Testis (tissue), 3 donors: ENCODE data around the gene LRIG1. TPM values are rescaled to one million over a fixed set of nuclear protein-coding genes. Genes with fewer than 3 reads are reported as not detected.

ENCODE experiments used
- DNase-seq: peaks from one replicate; pipeline ENCODE4 v3.0.0-alpha.2; 2019
- H3K27ac ChIP-seq, 2 donors: fragments of 200-600 bp; sonication (generic); one replicate each; pipeline ENCODE4 v1.5.1; 2019
- H3K27me3 ChIP-seq: fragments of 200-600 bp; sonication (generic); one replicate; pipeline ENCODE4 v1.5.1; 2019
- H3K36me3 ChIP-seq: fragments of 200-600 bp; sonication (generic); one replicate; pipeline ENCODE4 v1.5.1; 2017; ENCODE audit warnings: low read depth; ENCODE audit errors: missing control alignments
- H3K4me1 ChIP-seq: fragments of 200-600 bp; sonication (generic); one replicate; pipeline ENCODE4 v1.5.1; 2019
- H3K4me3 ChIP-seq, 2 donors: fragments of 200-600 bp; sonication (generic); one replicate each; pipeline ENCODE4 v1.5.1; 2017 to 2019
- H3K9me3 ChIP-seq: fragments of 200-600 bp; sonication (generic); one replicate; pipeline ENCODE4 v1.5.1; 2017
- CTCF ChIP-seq, 3 experiments: fragments of 450-650 bp in 2 of 3; fragments of 200-600 bp in 1 of 3; sonication (generic) in 1 of 3; IDR thresholded peaks; one replicate each; pipeline ENCODE4 v1.5.1; 2016 to 2019; ENCODE audit warnings: antibody characterized with exemption in 3 of 3, mild to moderate bottlenecking in 2 of 3, moderate library complexity in 1 of 3
- POLR2A ChIP-seq: fragments of 450-650 bp; IDR thresholded peaks from one replicate; pipeline ENCODE4 v1.6.1; 2017; ENCODE audit warnings: antibody characterized with exemption, mild to moderate bottlenecking, moderate library complexity
- WGBS, 2 donors: methylation state at CpG; one replicate each; pipeline ENCODE4 v1.1.5; 2018; 5-methylcytosine and 5-hydroxymethylcytosine counted together
- intact Hi-C: fragments of 100-400 bp; cut with DNase I; formaldehyde crosslinking; loops from one replicate; pipeline ENCODE4 v1.15.1; 2023; ENCODE audit warnings: low total_unique reads
- polyA plus RNA-seq: library from polyadenylated mRNA; stranded (reverse); fragments of 350-450 nt; fragmentation: Illumina TruSeq; extraction: RNeasy Lipid Tissue Mini Kit (QIAGEN cat#74804); gene quantifications from one replicate; pipeline ENCODE4 v1.2.3, GENCODE V29; 2014; ENCODE audit warnings: low read depth, low replicate concordance; ENCODE audit not compliant: insufficient read depth
- total RNA-seq, 2 donors: library from RNA; depleted of rRNA; stranded (reverse); fragments of >200 nt; gene quantifications; one replicate each; pipeline ENCODE4 v1.2.3, GENCODE V29; 2016

LRIG1 gene
- total and polyA plus RNA-seq, 3 donors from 2014 or later = 62.7 to 107 (median 77.9) TPM

GRCh38 chr3:66344848-66345578, 155.8 kb downstream of the LRIG1 start:
- H3K27me3 ChIP-seq = no peaks in the 10 kb centered on the region
- no peak overlapping the region for H3K27ac ChIP-seq
- no peaks in the 10 kb centered on the region for H3K9me3 ChIP-seq
- 92% methylated on average over 8 of the region's 8 CpGs for WGBS, 2 donors
- DNase-seq = no peak
- intact Hi-C loops = no loop called here
- no peak overlapping the region for H3K4me3 ChIP-seq
- TF ChIP-seq POLR2A (no peak), CTCF (IDR thresholded peaks at IDR 0.05) (no peak)
- H3K36me3 ChIP-seq = no peaks in the 10 kb centered on the region
- no peaks in the 10 kb centered on the region for H3K4me1 ChIP-seq

GRCh38 chr3:66344391-66344811, 156.4 kb downstream of the LRIG1 start:
- Histone ChIP-seq H3K27ac (no peak overlapping the region), H3K36me3 (no peaks in the 10 kb centered on the region), H3K4me1 (no peaks in the 10 kb centered on the region), H3K27me3 (no peaks in the 10 kb centered on the region), H3K4me3 (no peak overlapping the region), H3K9me3 (no peaks in the 10 kb centered on the region)
- WGBS, 2 donors = 93 to 96% methylated on average over 9 of the region's 9 CpGs
- no peak for DNase-seq
- TF ChIP-seq CTCF (IDR thresholded peaks at IDR 0.05) (no peak), POLR2A (no peak)
- intact Hi-C loops = no loop called here

- no peak for DNase-seq
- H3K9me3 ChIP-seq = no peaks in the 10 kb centered on the region
- H3K4me1 ChIP-seq = no peaks in the 10 kb centered on the region
- H3K27ac ChIP-seq = no peak overlapping the region
- WGBS, 2 donors = 83 to 88% methylated on average over 8 of the region's 8 CpGs
- intact Hi-C loops = no loop called here
- no peak overlapping the region for H3K4me3 ChIP-seq
- H3K27me3 ChIP-seq = no peaks in the 10 kb centered on the region
- TF ChIP-seq CTCF (IDR thresholded peaks at IDR 0.05) (no peak), POLR2A (no peak)
- H3K36me3 ChIP-seq = no peaks in the 10 kb centered on the region
Measured at GRCh38 chr3:66342717-66343356, 158.0 kb downstream of the LRIG1 start.

- whole genome bisulfite sequencing, 2 donors = 84 to 86% methylated on average over 3 of the region's 3 CpGs
- intact Hi-C loops = no loop called here
- DNase-seq = no peak
- no peaks in the 10 kb centered on the region for H3K9me3 ChIP-seq
- no peak overlapping the region for H3K4me3 ChIP-seq
- H3K4me1 ChIP-seq = no peaks in the 10 kb centered on the region
- no peak overlapping the region for H3K27ac ChIP-seq
- TF ChIP-seq CTCF (IDR thresholded peaks at IDR 0.05) = no peak
- no peak for TF ChIP-seq POLR2A
- no peaks in the 10 kb centered on the region for H3K36me3 ChIP-seq
- no peaks in the 10 kb centered on the region for H3K27me3 ChIP-seq
Measured at GRCh38 chr3:66338927-66339326, 161.9 kb downstream of the LRIG1 start.
